HG02798 (cell line): ENCODE measurements around the gene HMGCR.
A peak's percentile ranks its signal among the peaks of the same experiment; 100 is the strongest.

Source experiments
- ATAC-seq: cut with Tn5 transposase; IDR thresholded peaks from one replicate; pipeline ENCODE4 v1.9.1; 2021; ENCODE audit warnings: mild to moderate bottlenecking; ENCODE audit not compliant: unreplicated experiment, poor library complexity

The HMGCR gene

DNA sequence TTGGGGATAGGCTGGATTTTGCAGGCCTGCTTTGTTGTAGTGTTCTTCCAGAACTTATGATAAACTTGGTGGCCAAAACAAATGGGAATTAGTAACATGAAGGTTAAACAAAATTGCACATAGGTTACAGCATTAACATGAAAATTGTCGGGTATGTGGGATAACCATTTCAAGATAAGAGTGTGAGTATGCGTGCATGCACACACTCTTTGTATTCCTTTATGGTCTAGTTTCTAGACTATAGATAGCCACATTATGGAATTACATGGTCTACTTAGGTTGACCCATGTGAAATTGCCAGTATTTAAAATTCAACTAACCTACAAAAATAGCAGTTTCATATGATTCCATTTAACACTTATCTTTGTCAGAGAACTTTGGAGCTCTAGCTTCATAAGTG is 1.4 kb downstream of the HMGCR start:
- ATAC-seq: no peak

DNA sequence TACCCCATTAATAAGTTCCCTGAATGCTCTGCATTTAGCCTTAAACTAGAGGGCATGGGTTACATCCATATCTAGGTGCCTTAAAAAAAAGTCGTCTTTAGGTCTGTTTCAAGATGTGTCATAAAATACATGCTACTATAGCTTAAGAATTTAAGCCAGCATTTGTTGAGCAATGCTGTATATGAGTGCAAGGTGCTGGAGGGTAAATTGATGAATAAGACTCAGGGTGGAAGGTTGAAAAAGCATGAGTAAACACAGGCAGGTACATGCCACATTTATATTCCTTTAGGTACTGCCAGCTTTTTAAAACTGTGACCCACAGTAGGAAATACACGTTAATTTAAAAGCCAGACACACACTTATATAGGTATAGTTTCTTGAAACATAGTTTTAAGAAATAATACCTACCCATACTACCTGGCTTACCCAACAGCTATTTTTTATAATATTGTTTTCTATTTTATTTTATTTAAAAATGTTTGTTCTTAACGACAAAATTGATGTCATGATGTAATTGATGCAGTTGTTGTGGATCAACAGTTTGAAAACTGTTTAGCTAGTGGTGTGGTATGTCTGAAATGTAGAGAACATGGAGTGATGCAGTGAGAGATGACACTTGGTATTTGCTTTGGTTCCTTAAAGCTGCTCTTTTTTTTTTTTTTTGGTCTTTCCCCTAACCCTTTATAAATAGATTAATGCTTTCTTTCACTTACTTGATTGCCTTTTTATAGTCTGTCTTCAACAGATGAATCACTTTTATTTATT is 3.9 kb downstream of the HMGCR start:
- no peak for ATAC-seq

DNA sequence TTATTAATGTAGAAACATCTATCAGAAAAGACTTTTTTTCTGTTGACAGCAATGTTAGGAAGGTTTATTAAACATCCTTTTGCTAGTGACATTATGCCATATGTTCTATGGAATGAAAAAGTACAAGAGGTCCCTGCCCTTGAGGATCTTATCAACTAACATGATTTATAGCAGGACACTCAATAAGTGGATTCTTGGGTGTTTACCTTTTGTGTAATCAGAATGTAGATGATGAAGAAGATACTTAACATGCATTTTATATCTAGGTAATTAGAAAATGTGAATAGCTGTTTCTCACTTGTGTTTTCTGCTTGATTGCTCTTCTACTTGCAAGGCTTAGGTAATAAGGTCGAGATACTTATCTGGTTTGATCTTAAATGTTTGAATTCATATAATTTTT is 4.9 kb downstream of the HMGCR start:
- no peak for ATAC-seq

DNA sequence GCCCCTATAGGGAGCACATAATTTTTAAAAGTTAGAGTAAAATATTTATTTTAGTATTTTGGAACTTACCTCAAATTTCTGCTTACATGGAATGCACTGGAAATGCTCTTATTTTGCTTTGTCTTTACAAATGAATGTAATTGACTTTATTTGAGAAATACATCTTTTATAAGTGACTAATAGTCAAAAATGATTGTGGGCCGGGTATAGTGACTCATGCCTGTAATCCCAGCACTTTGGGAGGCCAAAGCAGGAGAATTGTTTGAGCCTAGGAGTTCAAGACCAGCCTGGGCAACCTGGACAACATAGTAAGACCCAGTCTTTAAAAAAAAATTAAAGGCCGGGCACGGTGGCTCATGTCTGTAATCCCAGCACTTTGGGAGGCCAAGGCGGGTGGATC is 5.8 kb downstream of the HMGCR start:
- ATAC-seq: no peak

DNA sequence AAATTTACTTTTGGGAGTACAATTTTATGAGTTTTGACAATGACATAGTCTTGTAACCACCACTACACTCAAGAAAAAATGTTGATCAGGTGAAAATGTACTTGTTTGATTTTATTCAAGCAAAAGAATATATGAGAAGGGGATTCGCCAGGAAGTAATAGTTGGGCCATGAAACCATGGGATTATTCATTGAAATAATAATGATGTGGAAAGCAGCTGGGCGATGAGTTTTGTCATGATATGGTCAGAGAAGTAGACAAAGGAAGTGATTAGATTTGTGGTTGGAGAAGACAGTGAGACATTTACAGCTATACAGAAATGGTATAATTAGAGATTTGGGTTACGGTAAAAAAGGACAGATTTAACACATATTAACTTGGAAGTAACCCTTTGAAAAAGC is 11.2 kb downstream of the HMGCR start:
- no peak for ATAC-seq

DNA sequence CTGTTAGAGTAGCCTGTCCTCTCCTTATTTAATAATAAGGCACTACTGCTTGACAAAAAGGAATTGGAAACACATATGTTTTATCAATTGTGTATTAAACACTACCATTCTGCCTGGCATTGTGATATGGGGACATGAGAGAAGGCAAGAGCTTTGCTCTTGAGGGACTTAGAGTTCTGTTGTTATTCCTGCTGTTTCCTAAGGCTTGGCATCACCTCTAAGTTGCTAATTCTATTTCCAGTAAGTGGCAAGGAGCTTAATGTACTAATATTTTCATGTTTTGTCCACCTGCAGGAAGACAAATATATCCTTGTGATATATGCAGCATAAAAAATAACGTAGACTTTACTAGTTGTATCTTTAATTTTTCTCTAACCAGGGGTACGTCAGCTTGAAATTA is 12.6 kb downstream of the HMGCR start:
- no peak for ATAC-seq

DNA sequence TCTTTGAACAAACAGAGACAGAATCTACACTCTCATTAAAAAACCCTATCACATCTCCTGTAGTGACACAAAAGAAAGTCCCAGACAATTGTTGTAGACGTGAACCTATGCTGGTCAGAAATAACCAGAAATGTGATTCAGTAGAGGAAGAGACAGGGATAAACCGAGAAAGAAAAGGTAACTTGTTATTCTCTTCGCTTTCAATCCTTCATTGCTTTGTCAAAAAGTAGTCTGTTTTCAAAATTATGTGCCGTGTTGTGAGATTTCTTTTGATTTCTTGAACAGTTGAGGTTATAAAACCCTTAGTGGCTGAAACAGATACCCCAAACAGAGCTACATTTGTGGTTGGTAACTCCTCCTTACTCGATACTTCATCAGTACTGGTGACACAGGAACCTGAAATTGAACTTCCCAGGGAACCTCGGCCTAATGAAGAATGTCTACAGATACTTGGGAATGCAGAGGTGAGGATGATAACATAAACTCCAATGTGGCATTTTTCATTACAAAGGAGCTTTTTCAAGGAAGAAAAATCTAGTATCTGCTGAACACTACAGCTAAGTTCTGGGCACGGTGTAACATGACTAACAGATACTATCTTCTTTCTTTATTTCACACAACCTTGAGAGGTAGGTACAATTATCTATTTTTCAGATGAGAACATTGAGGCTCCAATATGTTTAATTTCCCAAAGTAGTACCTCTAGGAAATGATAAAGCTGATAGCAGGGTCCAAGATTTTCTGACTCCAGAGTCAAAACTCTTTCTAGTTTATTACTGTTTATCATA is 14.3 kb downstream of the HMGCR start:
- no peak for ATAC-seq

DNA sequence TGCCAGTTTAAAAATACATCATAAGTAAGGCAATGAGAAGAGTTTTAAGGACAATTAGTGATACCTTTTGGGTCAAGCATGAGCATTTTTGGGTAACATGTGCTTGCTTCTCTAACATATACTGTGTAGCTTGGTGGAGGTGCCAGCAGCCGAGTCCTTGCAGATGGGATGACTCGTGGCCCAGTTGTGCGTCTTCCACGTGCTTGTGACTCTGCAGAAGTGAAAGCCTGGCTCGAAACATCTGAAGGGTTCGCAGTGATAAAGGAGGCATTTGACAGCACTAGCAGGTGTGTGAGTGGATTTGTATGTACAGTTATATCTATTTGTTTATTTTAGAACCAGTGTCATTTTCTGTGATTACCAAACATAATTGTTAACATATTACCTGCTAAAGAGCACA is 18.2 kb downstream of the HMGCR start:
- ATAC-seq: no peak

DNA sequence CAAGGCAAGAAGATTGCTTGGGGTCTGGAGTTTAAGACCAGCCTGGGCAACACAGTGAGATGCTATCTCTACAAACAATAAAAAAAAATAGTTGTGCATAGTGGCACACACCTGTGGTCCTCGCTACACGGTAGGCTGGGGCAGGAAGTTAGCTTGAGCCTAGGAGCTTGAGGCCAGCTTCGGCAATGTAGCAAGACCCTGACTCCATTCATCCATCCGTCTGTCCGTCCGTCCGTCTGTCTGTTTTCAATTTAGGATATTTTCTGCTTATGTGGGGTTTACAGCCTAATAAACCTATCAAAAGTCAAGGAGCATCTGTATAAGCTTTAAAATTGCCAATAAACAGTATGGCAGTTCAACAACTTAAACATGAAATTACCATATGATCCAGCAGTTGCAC is 19.7 kb downstream of the HMGCR start:
- ATAC-seq: no peak

DNA sequence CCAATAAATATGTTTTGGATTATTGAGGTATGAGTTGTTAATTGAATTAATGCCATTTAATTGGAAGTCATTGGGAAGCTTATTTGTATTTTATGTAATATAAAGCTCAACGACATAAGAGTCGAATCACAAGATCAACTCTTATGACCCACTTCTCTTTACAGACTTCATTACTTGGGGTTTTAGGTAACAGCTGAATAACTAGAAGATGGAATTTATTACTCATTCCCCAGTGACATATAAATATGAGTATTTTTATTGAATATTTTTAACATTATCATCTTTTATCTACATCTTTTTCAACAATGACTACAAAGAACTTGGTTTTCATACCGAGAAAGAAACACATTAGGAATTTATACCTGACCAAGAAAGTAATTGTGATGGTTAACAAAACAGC is 21.1 kb downstream of the HMGCR start:
- no peak for ATAC-seq

DNA sequence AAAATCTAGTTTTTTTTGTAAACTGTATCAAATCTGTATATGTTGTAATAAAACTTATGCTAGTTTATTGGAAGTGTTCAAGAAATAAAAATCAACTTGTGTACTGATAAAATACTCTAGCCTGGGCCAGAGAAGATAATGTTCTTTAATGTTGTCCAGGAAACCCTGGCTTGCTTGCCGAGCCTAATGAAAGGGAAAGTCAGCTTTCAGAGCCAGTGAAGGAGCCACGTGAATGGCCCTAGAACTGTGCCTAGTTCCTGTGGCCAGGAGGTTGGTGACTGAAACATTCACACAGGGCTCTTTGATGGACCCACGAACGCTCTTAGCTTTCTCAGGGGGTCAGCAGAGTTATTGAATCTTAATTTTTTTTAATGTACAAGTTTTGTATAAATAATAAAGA is 24.3 kb downstream of the HMGCR start:
- ATAC-seq: no peak

DNA sequence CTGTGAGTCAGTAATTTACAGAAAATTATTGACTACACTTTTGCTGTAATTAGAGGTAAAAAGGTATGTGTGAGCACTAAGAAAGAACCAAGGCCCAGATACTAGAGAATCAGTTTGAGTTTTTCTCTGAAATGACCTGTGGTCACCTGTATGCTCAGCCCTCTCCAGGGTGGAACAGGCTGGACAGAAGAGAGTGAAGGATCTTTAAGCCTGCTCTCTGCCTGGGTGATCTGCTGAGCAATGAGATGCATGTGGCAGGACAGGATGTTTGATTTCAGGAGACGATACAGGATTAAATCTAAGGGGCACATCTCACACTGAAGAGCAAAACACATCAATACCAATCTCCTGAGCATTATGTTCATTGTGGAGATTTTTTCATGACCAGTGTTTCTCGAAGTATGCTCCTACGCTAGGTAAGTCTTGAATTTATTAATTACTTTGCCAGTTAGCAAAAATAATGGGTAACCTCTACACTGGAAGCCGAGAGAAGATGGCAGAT is 25.5 kb downstream of the HMGCR start:
- no peak for ATAC-seq

DNA sequence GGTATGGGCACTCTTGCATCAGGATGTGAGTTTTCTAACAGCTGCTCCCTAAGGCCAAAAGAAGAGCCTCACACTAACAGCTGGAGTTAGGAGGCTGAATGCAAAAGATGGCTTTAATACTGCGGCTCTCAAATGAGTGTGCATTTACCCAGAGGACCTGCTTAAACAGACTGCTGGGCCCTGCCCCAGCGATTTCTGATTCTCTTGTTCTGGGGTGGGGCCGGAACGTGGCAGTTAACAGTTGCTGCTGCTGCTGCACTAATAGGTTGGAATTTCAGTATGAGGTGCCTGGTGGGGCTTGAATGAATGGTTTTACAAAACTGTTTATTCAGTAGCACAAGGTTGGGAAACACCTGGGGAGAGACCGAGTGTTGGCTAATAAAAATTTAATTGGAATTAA is 26.1 kb downstream of the HMGCR start:
- ATAC-seq: no peak

DNA sequence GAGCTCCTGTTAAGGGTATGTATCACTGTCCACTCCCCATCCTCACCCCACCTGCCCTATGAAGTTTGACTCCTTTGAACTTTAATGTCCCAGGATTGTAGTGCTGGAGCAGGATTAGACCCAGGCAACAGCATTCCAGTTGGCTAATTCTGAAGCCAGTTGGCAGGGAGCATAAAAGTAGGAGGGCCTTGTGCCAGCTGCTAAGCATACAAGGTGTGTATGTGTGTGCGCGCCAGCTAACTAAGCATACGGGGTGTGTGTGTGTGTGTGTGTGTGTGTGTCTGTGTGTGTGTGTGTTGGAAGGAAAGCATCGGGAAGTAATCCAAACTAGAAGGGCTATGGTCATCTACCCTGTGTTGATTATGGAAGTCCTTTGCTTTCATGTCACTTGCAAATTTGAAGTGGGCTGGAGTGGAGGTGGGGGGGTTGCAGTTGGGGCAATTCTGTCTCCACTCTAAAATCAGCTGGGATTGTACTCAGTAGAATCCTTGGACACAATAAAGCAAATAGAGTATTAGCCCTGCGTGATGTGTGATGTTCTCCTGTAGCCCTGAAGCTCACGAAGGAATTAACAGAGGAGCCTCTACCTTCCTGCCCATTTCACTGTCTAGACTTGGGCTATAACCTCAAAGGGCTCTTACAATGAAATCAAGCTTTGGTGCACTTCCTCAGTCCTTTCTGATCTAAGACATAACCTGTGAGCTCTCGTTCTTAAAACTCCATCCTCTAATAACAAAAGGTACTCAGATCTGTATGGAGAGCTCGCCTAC is 26.9 kb downstream of the HMGCR start:
- ATAC-seq: no peak

DNA sequence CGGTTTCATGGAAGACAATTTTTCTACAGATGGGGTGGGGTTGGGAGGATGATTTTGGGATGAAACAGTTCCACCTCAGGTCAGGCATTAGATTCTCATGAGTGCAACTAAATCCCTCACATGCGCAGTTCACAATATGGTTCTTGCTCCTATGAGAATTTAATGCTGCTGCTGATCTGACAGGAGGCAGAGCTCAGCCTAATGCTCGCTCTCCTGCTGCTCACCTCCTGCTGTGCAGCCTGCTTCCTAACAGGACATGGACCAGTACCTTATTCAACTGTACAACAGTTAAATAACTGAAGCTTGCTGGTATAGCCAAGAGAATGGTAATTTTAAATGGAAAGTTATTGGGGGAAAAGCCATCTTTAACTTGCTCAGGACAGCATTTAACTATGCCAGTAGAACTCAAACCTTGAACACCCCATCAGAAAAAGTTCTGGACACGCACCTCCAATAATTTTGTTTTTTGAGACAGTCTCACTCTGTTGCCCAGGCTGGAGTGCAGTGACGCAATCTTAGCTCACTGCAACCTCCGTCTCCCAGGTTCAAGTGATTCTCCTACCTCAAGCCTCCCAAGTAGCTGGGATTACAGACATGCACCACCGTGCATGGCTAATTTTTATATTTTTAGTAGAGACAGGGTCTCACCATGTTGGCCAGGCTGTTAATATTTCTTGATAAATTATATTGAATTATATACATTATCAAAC is 27.7 kb downstream of the HMGCR start:
- ATAC-seq: no peak

DNA sequence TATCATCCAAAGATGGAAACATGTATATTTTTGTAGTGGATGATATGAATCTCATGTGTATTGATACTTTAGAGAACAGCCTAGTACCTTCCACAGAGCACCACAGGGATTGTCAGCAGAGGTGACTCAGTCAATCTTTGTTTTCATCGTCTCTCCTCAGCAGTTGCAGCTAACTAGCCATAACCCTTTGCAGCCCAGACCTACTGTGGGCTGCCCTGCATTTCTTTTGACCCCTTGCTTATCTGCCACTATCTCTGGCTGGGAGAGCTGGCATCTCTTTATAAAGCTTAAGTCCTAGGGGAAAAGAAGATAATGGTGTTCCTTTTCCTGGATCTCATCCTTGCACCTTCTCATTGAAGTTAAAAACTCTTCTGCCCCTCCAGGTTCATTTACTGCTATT is 28.7 kb downstream of the HMGCR start:
- no peak for ATAC-seq

DNA sequence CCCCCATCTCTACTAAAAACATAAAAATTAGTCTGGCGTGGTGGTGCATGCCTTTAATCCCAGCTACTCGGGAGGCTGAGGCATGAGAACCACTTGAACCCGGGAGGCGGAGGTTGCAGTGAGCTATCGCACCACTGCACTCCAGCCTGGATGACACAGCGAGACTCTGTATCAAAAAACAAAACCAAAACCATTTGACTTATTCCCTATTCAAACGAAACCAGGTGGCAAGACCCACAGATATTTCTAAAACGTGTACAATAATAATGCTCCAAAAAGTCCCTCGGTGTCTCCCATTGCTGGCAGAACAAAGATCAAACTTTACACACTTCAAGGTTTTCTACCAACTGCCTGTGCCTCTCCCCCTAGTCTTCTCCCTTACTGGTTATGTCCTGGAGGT is 29.8 kb downstream of the HMGCR start:
- peak; percentile 89 for ATAC-seq

DNA sequence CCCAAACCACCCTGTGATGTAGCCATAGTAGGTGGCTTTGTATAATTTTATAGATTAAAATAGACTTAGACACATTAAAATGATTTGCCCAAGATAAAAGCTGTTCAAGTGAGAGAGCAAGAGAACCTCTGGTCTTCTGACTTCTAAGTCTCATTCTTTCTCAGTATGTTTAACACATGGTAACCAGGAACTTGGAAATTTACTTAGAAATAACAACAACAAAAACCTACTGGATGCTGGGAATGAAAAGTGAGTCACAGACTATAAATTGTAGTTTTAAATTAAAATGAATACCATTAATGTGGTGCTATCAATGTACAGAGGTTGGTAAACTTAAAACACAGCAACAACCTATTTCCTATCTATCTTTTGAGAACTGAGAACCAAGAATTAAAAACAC is 30.4 kb downstream of the HMGCR start:
- peak; percentile 5 for ATAC-seq

DNA sequence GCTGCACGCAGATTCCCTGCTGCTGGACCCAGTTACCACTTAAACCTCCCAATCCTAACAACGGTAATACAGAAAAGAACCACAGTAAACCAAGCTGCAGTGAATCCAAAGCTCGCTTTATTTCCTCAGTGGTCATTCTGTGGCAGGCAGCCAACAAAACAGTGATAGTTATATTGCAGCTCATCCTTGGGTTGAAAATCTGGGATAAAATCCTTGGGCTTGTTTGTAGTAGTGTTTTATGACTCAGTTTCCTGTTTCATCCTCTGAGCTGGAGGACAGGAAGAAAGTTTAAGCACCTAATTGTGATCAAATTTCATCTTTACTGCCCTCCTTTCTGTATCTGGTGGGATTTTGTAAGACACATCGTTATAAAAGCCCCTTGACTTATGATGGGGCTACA is 31.4 kb downstream of the HMGCR start:
- no peak for ATAC-seq

DNA sequence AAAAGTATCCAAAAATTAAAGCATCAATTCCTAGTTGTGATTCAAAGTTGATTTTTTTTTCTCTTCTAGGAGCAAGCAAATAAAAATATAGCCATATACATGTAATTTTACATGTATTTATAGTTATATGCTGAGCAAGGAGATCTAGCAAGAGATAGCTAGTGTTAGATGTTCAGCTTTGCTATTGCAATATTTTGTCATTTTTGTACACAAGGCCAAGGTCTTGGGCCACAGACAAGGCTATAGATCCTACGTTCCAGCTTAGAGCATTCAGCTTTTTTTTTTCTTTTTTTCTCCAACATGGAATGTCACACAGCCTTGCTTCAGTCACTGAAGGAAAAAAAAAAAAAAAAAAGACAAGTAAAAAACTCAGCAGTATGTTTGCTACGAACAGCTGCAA is 36.8 kb downstream of the HMGCR start:
- ATAC-seq: no peak
